ENCODE data around the gene FUOM. TPM values are rescaled to one million over a fixed set of nuclear protein-coding genes. Genes with fewer than 3 reads are reported as not detected.

Gene FUOM
- total and polyA plus RNA-seq, 9 of the 15 experiments (the other 6 are each of a cell fraction or from before 2014, with no cell fraction given), result 1.8 to 96.1 (median 27.0) TPM

DNA sequence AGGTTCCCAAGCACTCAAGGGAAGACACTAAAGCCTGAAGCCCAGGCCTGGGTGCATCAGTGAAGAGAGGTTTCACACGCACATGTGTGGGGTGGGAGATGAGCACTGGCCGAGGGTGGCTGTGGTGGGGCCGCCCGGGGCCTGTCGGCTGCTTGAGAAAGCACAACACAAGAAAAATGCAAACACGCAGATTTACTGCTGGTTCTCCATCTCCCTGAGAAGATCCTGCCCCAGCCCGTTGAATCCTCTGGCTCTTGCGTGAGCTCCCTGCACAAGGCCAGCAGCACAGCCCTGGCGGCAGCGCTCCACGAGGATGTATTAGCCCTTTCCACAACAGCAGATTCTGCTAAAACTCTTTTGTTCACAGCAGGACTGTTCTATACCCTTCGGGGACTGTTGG lies 42.9 kb downstream of the FUOM start:
- Histone ChIP-seq H3K27me3 (ENCODE audit: control insufficient read depth in 2 of 2, insufficient read depth in 2 of 2, low read length in 2 of 2) (no peaks in the 10 kb centered on the region), H3K9ac (ENCODE audit: insufficient read depth in 1 of 2, low read depth in 2 of 2, low read length in 2 of 2) (peak overlapping the region in 1 of 2 experiments; percentile 45; a peak in 2 of 4 replicates), H3K9me1 (ENCODE audit: control insufficient read depth, insufficient read depth, low read length) (no peaks in the 10 kb centered on the region), H3K4me1 (replicated peaks in 1 of 2; ENCODE audit: control insufficient read depth in 2 of 2, insufficient read depth in 2 of 2, low read length in 2 of 2) (peaks cover 0 to 38% of the 10 kb centered on the region in 2 experiments; a peak in 4 of 5 replicates), H3K27ac (ENCODE audit: extremely low read depth, low read depth, low read length) (no peak overlapping the region), H3K9me3 (replicated peaks; ENCODE audit: control insufficient read depth, insufficient read depth, low read depth, low read length) (no peaks in the 10 kb centered on the region), H3K79me2 (ENCODE audit: control insufficient read depth, insufficient read depth, low read length) (no peaks in the 10 kb centered on the region), H4K20me1 (replicated peaks; ENCODE audit: control insufficient read depth, insufficient read depth, low read length) (no peaks in the 10 kb centered on the region), H2AFZ (ENCODE audit: low read depth, low read length) (no peak overlapping the region; the same call in 1 of the 2 replicates), H3K36me3 (ENCODE audit: control insufficient read depth, insufficient read depth, low read length) (peaks cover 33% of the 10 kb centered on the region; the same call in 2 of the 3 replicates), H3K4me3 (no peak overlapping the region), H3K4me2 (ENCODE audit: insufficient read depth, low read length) (no peak overlapping the region; the same call in 1 of the 2 replicates)
- in situ Hi-C loops (cut with MboI), result no loop called here
- no TSS peak for BruUV-seq (replicated peaks)
- intact Hi-C loops (cut with micrococcal nuclease), result no loop called here
- DNase-seq (ENCODE audit: extremely low read depth in 1 of 4, low spot score in 3 of 4), result no peak
- ChIA-PET CTCF (ENCODE audit: low intra/inter-chr PET ratio) (interaction anchor here (0.6 kb wide), 1 partner anchor 15 kb away, joined by 4 read pairs; no protein-coding TSS in a partner anchor), POLR2A (interaction anchor here (0.5 to 1.0 kb wide), 2 partner anchors 9 to 123 kb away, joined by 3 to 4 read pairs; no protein-coding TSS in a partner anchor)
- no peak for FAIRE-seq
- WGBS (ENCODE audit: insufficient coverage, low coverage, missing lambda C conversion rate), result 74% methylated on average over 9 of the region's 12 CpGs
- ATAC-seq, result no peak
- TF ChIP-seq MAZ (CRISPR knock-in tag; conservative IDR thresholded peaks at IDR 0.05 in 1 of 2, IDR thresholded peaks at IDR 0.05 in 1 of 2) (no peak), E2F3 (CRISPR knock-in tag; IDR thresholded peaks at IDR 0.05) (no peak), TEAD4 (IDR thresholded peaks at IDR 0.05; ENCODE audit: low read length) (no peak), TEAD4 (CRISPR knock-in tag; IDR thresholded peaks at IDR 0.05; ENCODE audit: borderline replicate concordance) (no peak), OTX1 (CRISPR knock-in tag; IDR thresholded peaks at IDR 0.05) (no peak), MAFG (tag; conservative IDR thresholded peaks at IDR 0.05) (no peak), PTTG1 (tag; IDR thresholded peaks at IDR 0.05; ENCODE audit: low read depth) (no peak), YBX1 (IDR thresholded peaks at IDR 0.05) (no peak), ZNF274 (IDR thresholded peaks at IDR 0.05; ENCODE audit: borderline replicate concordance, low read depth, low read length) (no peak), NFATC3 (IDR thresholded peaks at IDR 0.05) (no peak), ZNF24 (IDR thresholded peaks at IDR 0.05) (no peak), CTBP1 (IDR thresholded peaks at IDR 0.05; ENCODE audit: borderline replicate concordance) (no peak), THRAP3 (IDR thresholded peaks at IDR 0.05; ENCODE audit: borderline replicate concordance) (no peak), ZC3H4 (CRISPR knock-in tag; IDR thresholded peaks at IDR 0.05; ENCODE audit: borderline replicate concordance) (no peak), GATA2 (CRISPR knock-in tag; IDR thresholded peaks at IDR 0.05) (no peak), FOXA1 (IDR thresholded peaks at IDR 0.05; ENCODE audit: borderline replicate concordance) (no peak), EWSR1 (IDR thresholded peaks at IDR 0.05; ENCODE audit: borderline replicate concordance, low read depth, partially characterized antibody) (no peak)
- TF ChIP-seq, protein P1, sequence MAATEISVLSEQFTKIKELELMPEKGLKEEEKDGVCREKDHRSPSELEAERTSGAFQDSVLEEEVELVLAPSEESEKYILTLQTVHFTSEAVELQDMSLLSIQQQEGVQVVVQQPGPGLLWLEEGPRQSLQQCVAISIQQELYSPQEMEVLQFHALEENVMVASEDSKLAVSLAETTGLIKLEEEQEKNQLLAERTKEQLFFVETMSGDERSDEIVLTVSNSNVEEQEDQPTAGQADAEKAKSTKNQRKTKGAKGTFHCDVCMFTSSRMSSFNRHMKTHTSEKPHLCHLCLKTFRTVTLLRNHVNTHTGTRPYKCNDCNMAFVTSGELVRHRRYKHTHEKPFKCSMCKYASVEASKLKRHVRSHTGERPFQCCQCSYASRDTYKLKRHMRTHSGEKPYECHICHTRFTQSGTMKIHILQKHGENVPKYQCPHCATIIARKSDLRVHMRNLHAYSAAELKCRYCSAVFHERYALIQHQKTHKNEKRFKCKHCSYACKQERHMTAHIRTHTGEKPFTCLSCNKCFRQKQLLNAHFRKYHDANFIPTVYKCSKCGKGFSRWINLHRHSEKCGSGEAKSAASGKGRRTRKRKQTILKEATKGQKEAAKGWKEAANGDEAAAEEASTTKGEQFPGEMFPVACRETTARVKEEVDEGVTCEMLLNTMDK (IDR thresholded peaks at IDR 0.05; ENCODE audit: borderline replicate concordance, insufficient read depth, low read depth, low read length, poor library complexity, severe bottlenecking), result no peak
- TF ChIP-seq, protein P2, sequence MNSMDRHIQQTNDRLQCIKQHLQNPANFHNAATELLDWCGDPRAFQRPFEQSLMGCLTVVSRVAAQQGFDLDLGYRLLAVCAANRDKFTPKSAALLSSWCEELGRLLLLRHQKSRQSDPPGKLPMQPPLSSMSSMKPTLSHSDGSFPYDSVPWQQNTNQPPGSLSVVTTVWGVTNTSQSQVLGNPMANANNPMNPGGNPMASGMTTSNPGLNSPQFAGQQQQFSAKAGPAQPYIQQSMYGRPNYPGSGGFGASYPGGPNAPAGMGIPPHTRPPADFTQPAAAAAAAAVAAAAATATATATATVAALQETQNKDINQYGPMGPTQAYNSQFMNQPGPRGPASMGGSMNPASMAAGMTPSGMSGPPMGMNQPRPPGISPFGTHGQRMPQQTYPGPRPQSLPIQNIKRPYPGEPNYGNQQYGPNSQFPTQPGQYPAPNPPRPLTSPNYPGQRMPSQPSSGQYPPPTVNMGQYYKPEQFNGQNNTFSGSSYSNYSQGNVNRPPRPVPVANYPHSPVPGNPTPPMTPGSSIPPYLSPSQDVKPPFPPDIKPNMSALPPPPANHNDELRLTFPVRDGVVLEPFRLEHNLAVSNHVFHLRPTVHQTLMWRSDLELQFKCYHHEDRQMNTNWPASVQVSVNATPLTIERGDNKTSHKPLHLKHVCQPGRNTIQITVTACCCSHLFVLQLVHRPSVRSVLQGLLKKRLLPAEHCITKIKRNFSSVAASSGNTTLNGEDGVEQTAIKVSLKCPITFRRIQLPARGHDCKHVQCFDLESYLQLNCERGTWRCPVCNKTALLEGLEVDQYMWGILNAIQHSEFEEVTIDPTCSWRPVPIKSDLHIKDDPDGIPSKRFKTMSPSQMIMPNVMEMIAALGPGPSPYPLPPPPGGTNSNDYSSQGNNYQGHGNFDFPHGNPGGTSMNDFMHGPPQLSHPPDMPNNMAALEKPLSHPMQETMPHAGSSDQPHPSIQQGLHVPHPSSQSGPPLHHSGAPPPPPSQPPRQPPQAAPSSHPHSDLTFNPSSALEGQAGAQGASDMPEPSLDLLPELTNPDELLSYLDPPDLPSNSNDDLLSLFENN (IDR thresholded peaks at IDR 0.05; ENCODE audit: low read depth in 2 of 2, low read length in 2 of 2), result no peak

All from K562 (cell line).